Small intestine (tissue), 7 donors: ENCODE measurements around the gene FRMD4A. TPM values are rescaled to one million over a fixed set of nuclear protein-coding genes. Genes with fewer than 3 reads are reported as not detected.

Experiments used
- DNase-seq, 2 donors: peaks; one replicate each; pipeline versions ENCODE4 v3.0.0 to v3.0.0-alpha.2; 2013
- FAIRE-seq: peaks from 2 replicates; lab custom pipeline; 2012; peaks lifted over from hg19 to GRCh38; lab: Jason Lieb, UNC
- H3K27ac ChIP-seq, 3 donors: one replicate each; pipeline ENCODE4 v1.5.1; 2013; ENCODE audit warnings: low read length in 2 of 3, mild to moderate bottlenecking in 2 of 3, control low read depth in 1 of 3, inconsistent platforms in 1 of 3, low read depth in 1 of 3, moderate library complexity in 1 of 3
- H3K27me3 ChIP-seq, 3 donors: one replicate each; pipeline ENCODE4 v1.6.1; 2013; ENCODE audit warnings: low read length in 3 of 3, inconsistent platforms in 1 of 3; ENCODE audit not compliant: control insufficient read depth in 3 of 3, insufficient read depth in 3 of 3
- H3K36me3 ChIP-seq, 3 donors: one replicate each; pipeline ENCODE4 v1.6.1; 2013; ENCODE audit warnings: low read length in 3 of 3, inconsistent platforms in 1 of 3, low read depth in 1 of 3, mild to moderate bottlenecking in 1 of 3, moderate library complexity in 1 of 3; ENCODE audit not compliant: control insufficient read depth in 3 of 3, insufficient read depth in 2 of 3
- H3K4me1 ChIP-seq, 3 donors: one replicate each; pipeline ENCODE4 v1.6.1; 2013; ENCODE audit warnings: low read length in 2 of 3, inconsistent platforms in 1 of 3, low read depth in 1 of 3, mild to moderate bottlenecking in 1 of 3, moderate library complexity in 1 of 3; ENCODE audit not compliant: control insufficient read depth in 3 of 3, insufficient read depth in 2 of 3
- H3K4me3 ChIP-seq, 3 donors: one replicate each; pipeline ENCODE4 v1.5.1; 2013; ENCODE audit warnings: low read length in 3 of 3, control low read depth in 1 of 3, inconsistent platforms in 1 of 3, low read depth in 1 of 3, mild to moderate bottlenecking in 1 of 3, moderate library complexity in 1 of 3
- H3K9me3 ChIP-seq, 2 donors: one replicate each; pipeline ENCODE4 v1.6.1; 2013; ENCODE audit warnings: low read depth in 1 of 2, low read length in 1 of 2; ENCODE audit not compliant: control insufficient read depth in 2 of 2, insufficient read depth in 1 of 2
- WGBS, 3 donors: extraction: QIAGEN DNeasy Blood & Tissue Kit; methylation state at CpG; one replicate each; pipeline ENCODE4 v1.1.7; 2013; 5-methylcytosine and 5-hydroxymethylcytosine counted together
- polyA plus RNA-seq, 4 donors: library from polyadenylated mRNA; stranded (reverse) in 3 of 4; unstranded in 1 of 4; fragments of 200-250 nt in 3 of 4; fragments of 120-200 nt in 1 of 4; gene quantifications; one replicate each; pipeline versions ENCODE4 v1.2.1 to v1.2.3, GENCODE V29; 2013
- donor health status: healthy with polysubstance abuse.
- donor health status: control.
- donor health status: control.
- donor health status: Bipolar disorder and iron deficiency.
- donor health status: healthy.

The FRMD4A gene
- polyA plus RNA-seq, 4 donors, result 0.45 to 16.9 (median 6.2) TPM

DNA sequence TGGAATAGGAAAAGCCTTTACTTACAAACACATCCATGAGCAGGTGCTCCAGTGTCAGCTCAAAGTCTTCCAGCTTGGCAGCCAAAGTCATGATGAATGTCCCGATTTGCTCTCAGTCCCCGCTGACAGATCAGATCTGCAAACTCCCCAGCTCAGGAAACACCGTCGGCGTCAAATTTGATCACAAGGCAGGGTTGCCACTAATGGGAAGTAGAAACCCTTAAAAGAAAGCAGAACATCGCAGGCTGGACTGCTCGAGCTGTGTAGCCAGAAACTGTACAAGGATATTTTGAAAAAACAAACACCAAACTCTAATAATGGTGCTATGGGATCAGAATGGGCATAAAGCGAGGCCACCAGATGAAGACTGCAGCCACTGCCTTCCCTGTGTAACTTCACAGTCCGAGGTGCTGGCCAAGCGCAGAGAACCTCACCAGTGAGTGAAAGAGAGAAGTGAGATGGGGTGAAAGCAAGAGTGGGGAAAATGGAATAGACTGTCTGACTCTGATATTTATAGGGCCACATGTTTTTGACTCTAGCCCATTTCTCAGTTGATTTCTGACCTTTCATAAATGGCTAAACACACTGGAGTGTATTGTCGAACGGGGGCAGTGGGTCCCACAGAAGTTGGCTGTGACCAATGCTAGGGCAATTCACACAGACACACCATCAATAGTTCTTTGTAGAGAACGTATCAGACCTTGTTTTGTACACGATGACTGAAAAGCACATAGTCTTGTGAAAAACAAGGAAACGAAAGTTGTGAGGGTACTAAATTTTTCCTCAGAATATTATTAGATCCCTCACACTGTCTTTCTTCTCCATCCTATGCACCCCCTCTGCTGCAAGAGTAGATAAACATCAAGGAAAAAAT, 306.2 kb downstream of the FRMD4A start:
- no peak for FAIRE-seq
- Histone ChIP-seq H3K27me3 (no peaks in the 10 kb centered on the region), H3K4me1 (no peaks in the 10 kb centered on the region), H3K36me3 (no peaks in the 10 kb centered on the region), H3K27ac (peak overlapping the region in 1 of 3 donors; percentile 9), H3K9me3 (no peaks in the 10 kb centered on the region), H3K4me3 (no peak overlapping the region)
- 70 to 73% (median 72%) methylated on average over 15 of the region's 15 CpGs for WGBS, 3 donors
- DNase-seq, result no peak

DNA sequence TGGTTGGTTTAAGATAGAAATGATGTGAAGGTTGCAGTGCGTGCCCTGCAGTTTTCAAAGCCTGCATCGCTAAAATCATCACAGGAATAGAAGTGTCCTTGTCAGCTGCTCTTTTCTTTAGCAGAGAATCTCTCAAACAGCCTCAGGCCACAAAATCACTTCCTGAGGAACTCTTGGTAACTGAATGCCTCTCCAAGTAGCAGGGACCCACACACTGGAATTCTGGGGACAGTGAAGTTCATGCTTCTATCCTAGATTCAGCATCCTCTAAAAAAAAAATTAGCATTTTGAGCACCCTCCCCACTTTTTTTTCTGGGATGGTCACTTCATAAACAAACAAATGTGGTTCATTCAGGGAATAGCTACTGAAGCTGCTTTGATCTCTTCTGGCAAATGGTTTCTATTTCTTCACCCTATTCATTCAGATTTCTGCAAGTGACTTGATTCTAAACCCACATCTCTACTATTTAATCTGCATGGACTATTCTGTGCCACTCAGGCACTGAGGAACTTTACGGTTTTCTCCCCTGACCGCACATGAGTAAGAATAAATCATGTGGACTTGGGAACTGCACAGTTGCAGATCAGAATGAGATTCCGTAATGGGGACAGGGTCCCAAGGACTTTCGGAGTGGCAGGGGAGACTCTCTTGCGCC, 306.9 kb downstream of the FRMD4A start:
- 71 to 79% (median 76%) methylated on average over 7 of the region's 7 CpGs for WGBS, 3 donors
- DNase-seq (no peak), FAIRE-seq (no peak)
- peak overlapping the region in 1 of 3 donors; percentile 68 for H3K27ac ChIP-seq
- H3K9me3 ChIP-seq, result no peaks in the 10 kb centered on the region
- H3K4me3 ChIP-seq, result no peak overlapping the region
- H3K27me3 ChIP-seq, result no peaks in the 10 kb centered on the region
- no peaks in the 10 kb centered on the region for H3K4me1 ChIP-seq
- no peaks in the 10 kb centered on the region for H3K36me3 ChIP-seq

DNA sequence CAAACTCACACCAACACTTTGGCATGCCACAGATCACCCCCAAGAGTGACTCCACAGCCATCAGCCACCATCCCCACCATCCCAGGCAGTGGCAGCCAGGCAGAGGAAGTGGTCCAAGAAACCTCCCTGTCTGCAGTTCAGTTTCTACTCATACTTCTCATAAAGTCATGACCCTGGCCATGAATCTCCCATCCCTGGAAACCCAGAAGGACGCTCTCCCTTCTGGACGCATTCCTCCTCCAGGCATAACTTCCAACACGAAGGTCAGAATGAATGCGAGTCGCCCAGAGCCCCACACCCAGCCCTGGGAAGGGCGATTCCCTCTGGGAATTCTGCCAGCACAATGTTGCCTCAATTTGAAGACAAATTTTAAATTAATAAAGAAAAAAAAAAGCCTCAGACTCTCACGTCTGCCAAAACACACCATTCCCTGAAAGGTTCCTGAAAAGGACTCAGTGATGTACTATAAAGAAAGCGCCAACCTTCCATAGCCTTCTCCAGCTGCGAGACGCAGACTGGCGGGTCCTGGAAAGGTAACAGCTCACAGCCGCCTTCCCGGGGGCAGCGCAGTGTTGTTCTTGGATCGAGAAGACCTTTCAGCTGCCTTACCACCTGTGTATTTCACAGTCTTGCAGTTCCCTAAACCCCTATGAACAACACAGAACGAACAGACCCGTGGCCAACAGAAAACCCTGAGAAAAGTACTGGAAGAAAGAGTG, 307.6 kb downstream of the FRMD4A start:
- DNase-seq (no peak), FAIRE-seq (no peak)
- WGBS, 3 donors, result 69 to 75% (median 70%) methylated on average over 17 of the region's 17 CpGs
- no peaks in the 10 kb centered on the region for H3K27me3 ChIP-seq
- H3K4me1 ChIP-seq, result no peaks in the 10 kb centered on the region
- no peaks in the 10 kb centered on the region for H3K36me3 ChIP-seq
- H3K9me3 ChIP-seq, result no peaks in the 10 kb centered on the region
- peak overlapping the region in 1 of 3 donors; percentile 68 for H3K27ac ChIP-seq
- H3K4me3 ChIP-seq, result no peak overlapping the region

DNA sequence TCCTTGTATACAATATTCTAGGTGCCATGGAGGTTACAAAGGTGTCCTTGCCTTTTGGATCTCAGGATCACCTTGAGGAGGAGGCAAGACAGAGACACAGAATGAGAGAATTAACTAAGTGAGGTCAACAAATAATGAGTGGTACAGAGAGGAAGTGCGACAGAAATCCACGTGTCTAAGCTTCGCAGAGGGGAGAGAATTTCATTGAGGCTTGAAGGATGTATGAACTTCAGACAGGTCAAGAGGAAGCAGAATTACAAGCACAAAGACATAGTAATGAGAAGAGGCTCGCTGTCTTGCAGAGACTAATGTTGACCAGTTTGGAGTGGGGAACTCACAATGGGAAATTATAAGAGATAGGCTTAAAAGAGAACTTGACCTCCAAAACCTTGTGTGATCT, 308.7 kb downstream of the FRMD4A start:
- Histone ChIP-seq H3K4me1 (no peaks in the 10 kb centered on the region), H3K27me3 (no peaks in the 10 kb centered on the region), H3K27ac (no peak overlapping the region), H3K4me3 (no peak overlapping the region), H3K9me3 (no peaks in the 10 kb centered on the region), H3K36me3 (no peaks in the 10 kb centered on the region)
- DNase-seq (no peak), FAIRE-seq (no peak)
- WGBS, 3 donors, result 63 to 73% (median 66%) methylated on average over 4 of the region's 4 CpGs

DNA sequence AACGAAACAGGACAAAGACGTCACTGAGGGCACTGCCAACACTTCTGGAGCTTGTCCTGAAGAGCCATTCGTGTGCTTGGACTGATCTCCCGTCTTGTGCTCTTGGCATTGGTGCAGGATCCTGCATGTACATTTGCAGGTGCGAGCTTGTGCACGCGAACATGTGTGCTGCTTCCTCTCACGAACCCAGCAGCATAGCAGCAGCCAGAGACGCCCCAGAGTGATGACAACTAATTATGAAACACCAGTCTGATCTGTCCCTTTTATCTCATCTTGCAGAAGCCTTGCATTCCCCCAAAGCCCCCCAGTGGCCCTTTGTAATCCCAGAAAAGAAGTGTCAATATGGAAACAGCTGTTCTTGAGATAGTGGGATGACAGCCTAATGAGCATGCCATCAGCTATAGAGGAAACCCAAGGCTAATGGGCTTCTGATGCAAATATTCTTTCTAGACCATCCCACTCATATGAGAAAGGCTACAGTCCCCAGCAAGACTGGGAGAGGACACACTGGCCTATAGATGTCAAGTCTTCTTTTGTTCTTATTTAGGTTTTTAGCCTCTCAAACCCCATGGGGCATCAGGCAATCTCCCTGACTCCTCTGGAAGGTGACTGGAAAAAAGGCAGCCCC, 310.6 kb downstream of the FRMD4A start:
- no peaks in the 10 kb centered on the region for H3K4me1 ChIP-seq
- no peak for FAIRE-seq
- no peak overlapping the region for H3K27ac ChIP-seq
- H3K4me3 ChIP-seq, result no peak overlapping the region
- H3K27me3 ChIP-seq, result no peaks in the 10 kb centered on the region
- DNase-seq, result no peak
- WGBS, 3 donors, result 73 to 75% (median 73%) methylated on average over 9 of the region's 9 CpGs
- no peaks in the 10 kb centered on the region for H3K9me3 ChIP-seq
- no peaks in the 10 kb centered on the region for H3K36me3 ChIP-seq

DNA sequence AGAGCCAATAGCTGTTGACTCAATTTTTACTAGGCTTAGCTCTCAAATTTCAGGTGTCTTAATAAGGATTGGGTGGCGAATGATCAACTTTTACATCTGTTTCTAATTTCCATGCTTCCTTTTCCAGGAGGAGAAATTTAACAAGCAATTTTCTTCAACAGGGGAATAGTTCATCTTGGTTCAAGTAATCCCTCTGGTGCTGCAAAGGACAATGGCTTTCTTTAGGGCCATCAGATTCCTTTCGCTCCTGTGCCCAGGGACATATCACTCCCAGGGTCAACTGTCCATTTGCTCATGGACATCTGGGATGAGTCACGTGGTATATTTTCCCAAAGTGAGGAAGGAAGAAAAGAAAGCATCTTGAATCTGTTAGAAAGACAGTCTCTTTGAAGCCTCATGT, 313.3 kb downstream of the FRMD4A start:
- Histone ChIP-seq H3K36me3 (no peaks in the 10 kb centered on the region), H3K9me3 (no peaks in the 10 kb centered on the region), H3K4me3 (no peak overlapping the region), H3K27me3 (no peaks in the 10 kb centered on the region), H3K4me1 (no peaks in the 10 kb centered on the region), H3K27ac (no peak overlapping the region)
- FAIRE-seq (no peak), DNase-seq (no peak)
- WGBS, 3 donors, result 25 to 60% (median 36%) methylated on average over 3 of the region's 3 CpGs

DNA sequence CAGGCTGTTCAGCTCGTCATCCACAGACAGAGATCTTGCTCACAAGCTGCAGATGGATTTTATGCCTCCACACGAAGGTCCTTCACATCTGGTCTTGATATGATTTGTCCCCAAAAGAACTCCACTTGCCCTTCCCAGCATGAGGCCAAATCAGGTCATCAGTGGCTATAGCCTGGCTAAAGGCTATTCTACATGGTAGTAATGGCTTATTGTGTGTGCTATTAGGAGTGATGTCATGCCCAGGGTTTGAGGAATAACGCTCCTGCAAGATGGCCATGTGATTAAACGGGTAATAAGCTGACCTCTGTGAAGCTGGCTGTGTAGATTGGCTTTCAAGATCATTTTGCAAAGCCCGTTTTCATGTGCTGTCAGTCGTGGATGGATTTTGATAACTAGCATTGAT, 313.8 kb downstream of the FRMD4A start:
- no peak overlapping the region for H3K27ac ChIP-seq
- H3K27me3 ChIP-seq, result no peaks in the 10 kb centered on the region
- no peaks in the 10 kb centered on the region for H3K4me1 ChIP-seq
- WGBS, 3 donors, result 36 to 63% (median 49%) methylated on average over 6 of the region's 6 CpGs
- H3K9me3 ChIP-seq, result no peaks in the 10 kb centered on the region
- no peak for FAIRE-seq
- H3K36me3 ChIP-seq, result no peaks in the 10 kb centered on the region
- no peak overlapping the region for H3K4me3 ChIP-seq
- no peak for DNase-seq

DNA sequence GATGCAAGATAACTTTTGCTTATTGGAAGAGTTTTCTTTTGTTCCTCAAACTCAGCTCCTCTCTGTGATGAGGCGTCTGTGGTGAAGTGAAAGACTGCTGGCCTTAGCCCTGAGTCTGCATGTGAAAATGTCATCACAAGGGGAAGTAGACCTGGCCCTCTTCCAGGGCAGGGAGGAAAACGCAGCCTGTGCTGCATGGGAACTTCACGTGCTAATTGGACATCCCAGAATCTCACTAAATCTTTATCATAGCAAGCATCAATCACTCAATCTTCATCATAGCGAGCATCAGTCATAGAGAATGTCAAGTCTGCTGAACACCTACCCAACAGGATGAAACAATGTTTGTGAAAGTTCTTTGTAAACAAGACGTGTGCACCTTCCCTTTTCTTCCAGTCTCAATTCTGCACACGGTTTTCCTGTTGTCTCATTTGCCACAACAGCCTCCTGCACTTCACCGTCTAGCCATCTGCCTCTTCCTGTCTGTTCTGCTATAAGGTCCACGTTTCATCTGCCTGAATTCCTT, 314.6 kb downstream of the FRMD4A start:
- 40 to 58% (median 44%) methylated on average over 8 of the region's 8 CpGs for WGBS, 3 donors

More for the DNA sequence above, 314.6 kb downstream of the FRMD4A start:
- DNase-seq, result peak; percentile 16 to 21
- H3K27me3 ChIP-seq, result no peaks in the 10 kb centered on the region
- no peaks in the 10 kb centered on the region for H3K4me1 ChIP-seq
- H3K9me3 ChIP-seq, result no peaks in the 10 kb centered on the region
- H3K27ac ChIP-seq, result no peak overlapping the region
- no peak overlapping the region for H3K4me3 ChIP-seq
- FAIRE-seq, result no peak
- no peaks in the 10 kb centered on the region for H3K36me3 ChIP-seq
